T-cell (primary cell): ENCODE measurements around the gene PLAGL1. TPM values are rescaled to one million over a fixed set of nuclear protein-coding genes. Genes with fewer than 3 reads are reported as not detected.

ENCODE experiments used
- ATAC-seq, 4 experiments: fragments of 200-7000 bp in 3 of 4; fragments of 150-1000 bp in 1 of 4; cut with Tn5 transposase; replicated peaks in 1 of 4; 1 replicate in 3 of 4; 2 replicates in 1 of 4; pipeline ENCODE4 v1.10.0; 2021; ENCODE audit warnings: moderate library complexity in 3 of 4, mild to moderate bottlenecking in 2 of 4, moderate number of reproducible peaks in 1 of 4
- CTCF ChIA-PET, 2 donors: fragments of 300-600 bp; sonication (Branson Sonifier 250); formaldehyde crosslinking; loops; one replicate each; lab custom pipeline; 2022; ENCODE audit warnings: antibody characterized with exemption in 2 of 2; lab: Charles Lee
- POLR2A ChIA-PET, 2 donors: fragments of 300-600 bp; sonication (Branson Sonifier 250); formaldehyde crosslinking; loops; one replicate each; lab custom pipeline; 2022; ENCODE audit warnings: antibody characterized with exemption in 2 of 2; lab: Charles Lee
- DNase-seq, 35 experiments: peaks; one replicate each; pipeline versions ENCODE4 v3.0.0 to v3.0.0-alpha.2; 2013 to 2023
- H3K27ac ChIP-seq: one replicate; pipeline ENCODE4 v1.5.1; 2013; ENCODE audit warnings: low read length
- H3K27me3 ChIP-seq, 2 experiments: replicated peaks in 1 of 2; 1 replicate in 1 of 2; 2 replicates in 1 of 2; pipeline versions ENCODE4 v1.6.1 to v1.7.0; 2013; ENCODE audit warnings: low read length in 1 of 2, mixed read lengths in 1 of 2; ENCODE audit not compliant: control insufficient read depth in 2 of 2, insufficient read depth in 2 of 2; ENCODE audit errors: extremely low read depth in 1 of 2
- H3K36me3 ChIP-seq, 2 donors: 1 replicate in 1 of 2; 2 replicates in 1 of 2; pipeline versions ENCODE4 v1.6.1 to v1.7.0; 2013; ENCODE audit warnings: low read length in 1 of 2; ENCODE audit not compliant: control insufficient read depth in 2 of 2, insufficient read depth in 1 of 2; ENCODE audit errors: extremely low read depth in 1 of 2
- H3K4me1 ChIP-seq, 2 experiments: 1 replicate in 1 of 2; 2 replicates in 1 of 2; pipeline versions ENCODE4 v1.6.1 to v1.7.0; 2013; ENCODE audit warnings: low read length in 2 of 2, mixed read lengths in 1 of 2; ENCODE audit not compliant: insufficient read depth in 2 of 2, control insufficient read depth in 1 of 2; ENCODE audit errors: extremely low read depth in 1 of 2
- H3K4me3 ChIP-seq, 2 donors: 1 replicate in 1 of 2; 2 replicates in 1 of 2; pipeline versions ENCODE4 v1.5.1 to v1.7.0; 2013; ENCODE audit warnings: mild to moderate bottlenecking in 2 of 2, low read length in 1 of 2, moderate library complexity in 1 of 2; ENCODE audit not compliant: control insufficient read depth in 1 of 2; ENCODE audit errors: extremely low read depth in 1 of 2
- H3K9me3 ChIP-seq: 2 replicates; pipeline ENCODE4 v1.7.0; 2013
- H3K27ac Mint-ChIP-seq, 2 donors: one replicate each; pipeline ENCODE4 v1.8.0; 2020 to 2021; ENCODE audit warnings: mild to moderate bottlenecking in 2 of 2, mixed read lengths in 2 of 2
- H3K27me3 Mint-ChIP-seq, 2 donors: one replicate each; pipeline ENCODE4 v1.8.0; 2021 to 2022; ENCODE audit warnings: mixed read lengths in 2 of 2
- H3K36me3 Mint-ChIP-seq: one replicate; pipeline ENCODE4 v1.8.0; 2021; ENCODE audit warnings: mixed read lengths
- H3K4me1 Mint-ChIP-seq, 3 donors: one replicate each; pipeline ENCODE4 v1.8.0; 2020 to 2022; ENCODE audit warnings: mixed read lengths in 3 of 3, mild to moderate bottlenecking in 1 of 3
- H3K4me3 Mint-ChIP-seq, 3 donors: one replicate each; pipeline ENCODE4 v1.8.0; 2020 to 2022; ENCODE audit warnings: mild to moderate bottlenecking in 3 of 3, mixed read lengths in 3 of 3, moderate library complexity in 3 of 3
- H3K9me3 Mint-ChIP-seq, 3 donors: one replicate each; pipeline ENCODE4 v1.8.0; 2020 to 2022; ENCODE audit warnings: mixed read lengths in 3 of 3
- WGBS: methylation state at CpG from one replicate; pipeline ENCODE4 v1.1.5; 2013; ENCODE audit warnings: missing lambda C conversion rate; ENCODE audit not compliant: insufficient coverage; 5-methylcytosine and 5-hydroxymethylcytosine counted together
- total RNA-seq, 35 experiments: library from RNA in 6 of 35; stranded (reverse) in 6 of 35; fragments of 120-200 nt in 1 of 35; gene quantifications; one replicate each; pipeline versions ENCODE4 v1.2.1 to v1.2.4 and lab custom pipeline; 2013 to 2026

The PLAGL1 gene
- total RNA-seq, 5 donors from 2014 or later (not counting 1 experiment from before 2014, with no cell fraction given): 3.4 to 5.7 (median 4.8) TPM

DNA sequence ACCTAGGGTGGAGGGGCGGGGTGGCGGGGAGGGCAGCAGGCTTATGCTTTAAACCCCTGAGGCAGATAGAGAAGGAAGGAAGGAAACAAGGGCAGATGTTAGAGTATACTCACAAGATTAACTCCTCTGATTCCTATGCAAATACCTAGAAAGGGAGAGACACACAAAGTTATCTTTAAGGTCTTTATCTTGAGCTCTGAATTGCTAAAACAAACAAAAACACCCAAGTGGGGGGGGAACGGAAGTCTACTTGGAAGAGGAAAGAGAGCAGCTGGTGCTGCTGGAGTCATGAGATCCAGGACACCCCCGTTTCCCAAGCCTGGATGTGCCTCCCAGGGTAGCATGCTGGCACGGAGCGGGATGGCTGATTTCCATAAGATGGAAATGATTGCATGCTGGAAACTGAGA lies 43.4 kb downstream of the PLAGL1 start:
- no peak for ATAC-seq
- Histone ChIP-seq H3K36me3 (no peaks in the 10 kb centered on the region), H3K27ac (no peak overlapping the region), H3K9me3 (no peaks in the 10 kb centered on the region), H3K4me3 (no peak overlapping the region), H3K4me1 (no peaks in the 10 kb centered on the region), H3K27me3 (no peaks in the 10 kb centered on the region)
- H3K27ac Mint-ChIP-seq: no peak overlapping the region
- 96% methylated on average over 4 of the region's 6 CpGs for WGBS
- H3K4me1 Mint-ChIP-seq: no peaks in the 10 kb centered on the region
- no peaks in the 10 kb centered on the region for H3K9me3 Mint-ChIP-seq
- H3K4me3 Mint-ChIP-seq: no peak overlapping the region
- DNase-seq: no peak
- ChIA-PET POLR2A (no interaction called here), CTCF (no interaction called here)
- H3K36me3 Mint-ChIP-seq: peaks cover 3% of the 10 kb centered on the region
- peaks cover 0 to 2% of the 10 kb centered on the region in 2 donors for H3K27me3 Mint-ChIP-seq

- DNase-seq (no peak), ATAC-seq (no peak)
- Histone ChIP-seq H3K4me1 (no peaks in the 10 kb centered on the region), H3K27ac (no peak overlapping the region), H3K36me3 (no peaks in the 10 kb centered on the region), H3K27me3 (no peaks in the 10 kb centered on the region), H3K4me3 (no peak overlapping the region), H3K9me3 (no peaks in the 10 kb centered on the region)
- Mint-ChIP-seq H3K36me3 (peaks cover 3% of the 10 kb centered on the region), H3K27me3 (peaks cover 0 to 2% of the 10 kb centered on the region in 2 donors), H3K9me3 (no peaks in the 10 kb centered on the region), H3K27ac (no peak overlapping the region), H3K4me1 (no peaks in the 10 kb centered on the region), H3K4me3 (no peak overlapping the region)
- WGBS: 82% methylated on average over 3 of the region's 7 CpGs
- ChIA-PET POLR2A (interaction anchor here (0.5 kb wide), 2 partner anchors 69 to 1323 kb away, joined by 3 read pairs; no protein-coding TSS in a partner anchor), CTCF (interaction anchor here in 1 of 2 donors (1.2 kb wide), 1 partner anchor 19 kb away, joined by 3 read pairs; no protein-coding TSS in a partner anchor)
Observed at GRCh38 chr6:143963158-143963919, 44.7 kb downstream of the PLAGL1 start.

- Histone ChIP-seq H3K27ac (no peak overlapping the region), H3K4me1 (no peaks in the 10 kb centered on the region), H3K27me3 (no peaks in the 10 kb centered on the region), H3K9me3 (no peaks in the 10 kb centered on the region), H3K4me3 (no peak overlapping the region), H3K36me3 (no peaks in the 10 kb centered on the region)
- Mint-ChIP-seq H3K27ac (no peak overlapping the region), H3K27me3 (peaks cover 0 to 2% of the 10 kb centered on the region in 2 donors), H3K4me3 (no peak overlapping the region), H3K9me3 (no peaks in the 10 kb centered on the region), H3K36me3 (peaks cover 3% of the 10 kb centered on the region), H3K4me1 (no peaks in the 10 kb centered on the region)
- DNase-seq: no peak
- no peak for ATAC-seq
- WGBS: 96% methylated on average over 4 of the region's 12 CpGs
- POLR2A ChIA-PET: no interaction called here
- CTCF ChIA-PET: no interaction called here
Observed at GRCh38 chr6:143961886-143962878, 45.9 kb downstream of the PLAGL1 start.

- Histone ChIP-seq H3K9me3 (no peaks in the 10 kb centered on the region), H3K27me3 (no peaks in the 10 kb centered on the region), H3K27ac (no peak overlapping the region), H3K4me1 (no peaks in the 10 kb centered on the region), H3K36me3 (no peaks in the 10 kb centered on the region), H3K4me3 (no peak overlapping the region)
- Mint-ChIP-seq H3K27me3 (peaks cover 0 to 2% of the 10 kb centered on the region in 2 donors), H3K9me3 (no peaks in the 10 kb centered on the region), H3K4me1 (no peaks in the 10 kb centered on the region), H3K4me3 (no peak overlapping the region), H3K27ac (no peak overlapping the region), H3K36me3 (peaks cover 3% of the 10 kb centered on the region)
- CTCF ChIA-PET: no interaction called here
- ATAC-seq (no peak), DNase-seq (no peak)
- WGBS: 100% methylated on average over 1 of the region's 3 CpGs
- POLR2A ChIA-PET: no interaction called here
Observed at GRCh38 chr6:143961066-143961465, 47.0 kb downstream of the PLAGL1 start.

GRCh38 chr6:143959927-143960326 lies 48.1 kb downstream of the PLAGL1 start:
- ATAC-seq (no peak), DNase-seq (no peak)
- H3K27me3 Mint-ChIP-seq: peaks cover 0 to 2% of the 10 kb centered on the region in 2 donors
- Histone ChIP-seq H3K36me3 (no peaks in the 10 kb centered on the region), H3K4me1 (no peaks in the 10 kb centered on the region), H3K27me3 (no peaks in the 10 kb centered on the region), H3K9me3 (no peaks in the 10 kb centered on the region), H3K4me3 (no peak overlapping the region), H3K27ac (no peak overlapping the region)
- CTCF ChIA-PET: interaction anchor here in 1 of 2 donors (0.5 to 0.8 kb wide), 2 partner anchors 9 to 130 kb away, joined by 3 to 6 read pairs; no protein-coding TSS in a partner anchor
- H3K9me3 Mint-ChIP-seq: no peaks in the 10 kb centered on the region
- H3K4me3 Mint-ChIP-seq: no peak overlapping the region
- POLR2A ChIA-PET: no interaction called here
- 100% methylated on average over 1 of the region's 4 CpGs for WGBS
- H3K36me3 Mint-ChIP-seq: no peaks in the 10 kb centered on the region
- no peak overlapping the region for H3K27ac Mint-ChIP-seq
- H3K4me1 Mint-ChIP-seq: no peaks in the 10 kb centered on the region

DNA sequence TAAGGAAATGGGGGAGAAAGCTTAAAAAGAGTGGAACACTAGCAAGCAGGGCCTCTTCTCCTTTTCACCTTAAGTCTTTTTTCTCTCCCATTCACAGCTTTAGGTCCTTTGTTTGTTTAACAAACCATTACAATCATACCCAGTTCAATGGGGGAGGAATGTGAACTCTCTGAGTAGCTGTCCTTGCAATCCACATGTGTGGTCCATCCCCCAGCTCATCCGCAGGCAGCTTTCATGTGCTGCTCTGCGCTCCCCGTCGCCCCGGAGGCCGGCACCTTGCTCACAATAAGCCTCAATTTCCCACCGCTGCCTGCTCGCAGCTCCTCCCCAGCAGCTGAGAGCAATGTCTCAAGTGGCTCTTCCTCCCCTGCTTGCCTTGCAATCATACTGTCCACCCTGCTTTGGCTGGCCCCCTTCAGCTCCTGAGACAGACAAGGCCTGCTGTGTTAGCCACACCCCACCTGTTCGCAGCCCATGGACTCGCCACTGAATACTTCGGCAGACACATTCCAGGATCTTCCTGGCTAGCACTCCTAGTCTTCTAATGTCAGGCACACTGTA lies 49.1 kb downstream of the PLAGL1 start:
- no peaks in the 10 kb centered on the region for H3K36me3 Mint-ChIP-seq
- Histone ChIP-seq H3K4me3 (no peak overlapping the region), H3K4me1 (no peaks in the 10 kb centered on the region), H3K36me3 (no peaks in the 10 kb centered on the region), H3K27me3 (no peaks in the 10 kb centered on the region), H3K9me3 (no peaks in the 10 kb centered on the region), H3K27ac (no peak overlapping the region)
- ChIA-PET CTCF (interaction anchor here in 1 of 2 donors (0.6 to 0.9 kb wide), 2 partner anchors 384 to 757 kb away, joined by 3 read pairs; no protein-coding TSS in a partner anchor), POLR2A (interaction anchor here in 1 of 2 donors (0.6 kb wide), 1 partner anchor 1988 kb away, joined by 3 read pairs; no protein-coding TSS in a partner anchor)
- no peaks in the 10 kb centered on the region for H3K9me3 Mint-ChIP-seq
- 98% methylated on average over 8 of the region's 11 CpGs for WGBS
- peaks cover 0 to 2% of the 10 kb centered on the region in 2 donors for H3K27me3 Mint-ChIP-seq
- H3K4me3 Mint-ChIP-seq: no peak overlapping the region
- DNase-seq (no peak), ATAC-seq (no peak)
- H3K27ac Mint-ChIP-seq: no peak overlapping the region
- no peaks in the 10 kb centered on the region for H3K4me1 Mint-ChIP-seq
